BLaER1 treated with 17β-estradiol and CSF1 and Interleukin-3, amounts not matched to agents 10 nM and 100 nM (cell line): Measurements from ENCODE around the gene PASK.
"Not testable (repeated sequence)": the region's sequence is repeated elsewhere in the genome, so short reads cannot be mapped to it uniquely, and the experiment has no call there.

ENCODE experiments used
- H3K27ac ChIP-seq, 11 experiments: shearing (Covaris generic); formaldehyde crosslinking; 2 replicates each; pipeline ENCODE4 v1.8.1; 2022
- H3K27me3 ChIP-seq, 11 experiments: shearing (Covaris generic); formaldehyde crosslinking; 2 replicates each; pipeline ENCODE4 v1.8.1; 2022
- H3K36me3 ChIP-seq, 11 experiments: shearing (Covaris generic); formaldehyde crosslinking; 2 replicates each; pipeline ENCODE4 v1.8.1; 2022
- H3K4me1 ChIP-seq, 10 experiments: shearing (Covaris generic); formaldehyde crosslinking; 2 replicates each; pipeline ENCODE4 v1.8.1; 2022
- H3K4me2 ChIP-seq, 11 experiments: shearing (Covaris generic); formaldehyde crosslinking; 2 replicates each; pipeline ENCODE4 v1.8.1; 2022
- H3K4me3 ChIP-seq, 10 experiments: shearing (Covaris generic); formaldehyde crosslinking; 2 replicates each; pipeline ENCODE4 v1.8.1; 2022
- H3K9ac ChIP-seq, 11 experiments: shearing (Covaris generic); formaldehyde crosslinking; 2 replicates each; pipeline ENCODE4 v1.8.1; 2022
- H3K9me3 ChIP-seq, 11 experiments: shearing (Covaris generic); formaldehyde crosslinking; replicated peaks in 1 of 11; 2 replicates each; pipeline ENCODE4 v1.8.1; 2022
- H4K20me1 ChIP-seq, 11 experiments: shearing (Covaris generic); formaldehyde crosslinking; 2 replicates each; pipeline ENCODE4 v1.8.1; 2022
- Cebpa-rat ChIP-seq, 11 experiments: shearing (Covaris generic); IDR thresholded peaks; 2 replicates each; pipeline ENCODE4 v1.8.1; 2022

PASK gene

DNA sequence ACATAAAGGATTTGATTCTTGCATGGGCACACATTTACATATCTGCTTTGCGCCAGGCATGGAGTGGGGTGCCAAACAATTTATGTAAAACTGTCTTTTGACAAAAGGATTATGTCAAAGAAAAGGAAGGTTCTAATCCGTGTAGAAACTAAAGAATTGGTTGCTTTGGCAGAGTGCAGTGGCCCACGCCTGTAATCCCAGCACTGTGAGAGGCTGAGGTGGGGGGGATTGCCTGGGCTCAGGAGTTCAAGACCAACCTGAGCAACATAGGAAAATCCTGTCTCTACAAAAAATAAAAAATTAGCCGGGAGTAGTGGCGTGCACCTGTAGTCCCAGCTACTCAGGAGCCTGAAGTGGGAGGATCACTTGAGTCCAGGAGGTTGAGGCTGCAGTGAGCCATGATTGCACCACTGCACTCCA lies 46.1 kb downstream of the PASK start:
- H3K4me2 ChIP-seq = peak overlapping the region; percentile 82 to 98 (median 92)
- TF ChIP-seq Cebpa-rat (IDR thresholded peaks at IDR 0.05) = no peak
- H3K36me3 ChIP-seq = peaks cover 24 to 47% (median 38%) of the 10 kb centered on the region in 11 experiments
- H3K27ac ChIP-seq = peak overlapping the region in 6 of 11 experiments; percentile 81 to 93 (median 90); a peak in 7 of 22 replicates
- H3K4me1 ChIP-seq = peaks cover 30 to 61% (median 47%) of the 10 kb centered on the region in 10 experiments
- peak overlapping the region; percentile 71 to 93 (median 84) for H3K4me3 ChIP-seq
- H4K20me1 ChIP-seq = peaks cover 0 to 18% (median 8%) of the 10 kb centered on the region in 11 experiments; a peak in 7 of 22 replicates
- no peaks in the 10 kb centered on the region for H3K27me3 ChIP-seq
- H3K9me3 ChIP-seq = no peaks in the 10 kb centered on the region
- H3K9ac ChIP-seq = peak overlapping the region; percentile 82 to 96 (median 93); a peak in 21 of 22 replicates

DNA sequence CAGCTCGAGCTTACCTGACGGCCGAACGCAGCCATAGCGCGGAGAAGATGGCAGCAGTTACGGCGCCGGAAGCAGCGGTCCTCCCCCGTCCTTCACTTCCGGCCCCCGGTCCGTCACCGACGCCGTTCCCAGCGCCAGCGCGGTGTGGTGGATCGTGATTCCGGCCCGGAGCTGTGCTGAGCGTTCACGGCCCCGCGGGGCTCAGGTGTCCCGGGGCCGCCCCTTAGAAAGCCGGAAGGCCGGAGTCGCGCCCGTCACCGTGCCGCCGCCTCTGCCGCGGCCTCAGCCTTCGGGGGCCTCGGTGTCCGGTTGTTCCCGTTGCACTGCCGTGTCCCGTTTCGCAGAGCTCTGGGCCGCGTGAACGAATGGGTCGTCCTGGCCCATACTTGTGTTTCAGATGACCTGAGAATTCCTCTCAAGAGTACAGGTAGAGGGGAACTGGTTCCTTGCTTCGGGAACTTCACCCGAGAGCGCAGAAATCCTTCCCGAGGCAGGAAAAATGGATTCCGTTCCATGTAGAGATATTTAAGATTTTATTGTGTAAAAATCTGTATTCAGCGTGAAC lies 47.0 kb downstream of the PASK start, which contains the start of gene MTERF4:
MTERF4 (minus strand) TSS at position 49 of the 565 bp plus-strand sequence; CDS start at position 35, 14 bp downstream.
- no peak for TF ChIP-seq Cebpa-rat (IDR thresholded peaks at IDR 0.05)

DNA sequence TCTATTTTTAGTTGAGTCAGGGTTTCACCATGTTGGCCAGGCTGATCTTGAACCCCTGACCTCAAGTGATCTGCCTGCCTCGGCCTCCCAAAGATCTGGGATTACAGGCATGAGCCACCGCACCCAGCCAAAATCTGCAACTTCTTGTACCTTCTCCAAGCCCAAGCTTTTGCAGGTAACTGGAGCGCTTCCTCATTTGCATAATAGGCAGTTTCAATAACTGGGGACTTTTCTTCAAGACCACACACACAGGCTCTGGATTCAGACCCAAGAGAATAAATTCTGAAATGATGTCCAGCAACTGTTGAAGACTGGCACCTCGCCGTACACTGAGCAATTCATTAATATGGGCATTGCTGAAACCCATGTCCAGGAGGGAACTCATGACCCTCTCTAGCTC lies 50.0 kb downstream of the PASK start:
- H3K27me3 ChIP-seq = no peaks in the 10 kb centered on the region
- peaks cover 31 to 56% (median 45%) of the 10 kb centered on the region in 10 experiments for H3K4me1 ChIP-seq
- peaks cover 57 to 67% (median 64%) of the 10 kb centered on the region in 11 experiments for H3K36me3 ChIP-seq
- H3K4me3 ChIP-seq = no peak overlapping the region
- H3K9me3 ChIP-seq = no peaks in the 10 kb centered on the region
- H4K20me1 ChIP-seq = peaks cover 4 to 43% (median 29%) of the 10 kb centered on the region in 11 experiments; a peak in 15 of 22 replicates
- H3K27ac ChIP-seq = no peak overlapping the region
- H3K9ac ChIP-seq = no peak overlapping the region
- TF ChIP-seq Cebpa-rat (IDR thresholded peaks at IDR 0.05) = no peak
- H3K4me2 ChIP-seq = no peak overlapping the region

More for the DNA sequence above, 47.0 kb downstream of the PASK start, which contains the start of gene MTERF4:
- H3K27me3 ChIP-seq = no peaks in the 10 kb centered on the region
- H3K9me3 ChIP-seq = no peaks in the 10 kb centered on the region
- H4K20me1 ChIP-seq = peaks cover 3 to 26% (median 13%) of the 10 kb centered on the region in 11 experiments; a peak in 9 of 22 replicates
- peak within 1 kb of the TSS; percentile 71 to 93 (median 84) for H3K4me3 ChIP-seq
- H3K4me1 ChIP-seq = peaks cover 27 to 52% (median 44%) of the 10 kb centered on the region in 10 experiments
- peaks cover 32 to 47% (median 41%) of the 10 kb centered on the region in 11 experiments for H3K36me3 ChIP-seq
- peak within 1 kb of the TSS; percentile 81 to 93 (median 89) for H3K27ac ChIP-seq
- peak within 1 kb of the TSS; percentile 82 to 100 (median 94) for H3K4me2 ChIP-seq
- peak within 1 kb of the TSS; percentile 82 to 96 (median 93) for H3K9ac ChIP-seq

DNA sequence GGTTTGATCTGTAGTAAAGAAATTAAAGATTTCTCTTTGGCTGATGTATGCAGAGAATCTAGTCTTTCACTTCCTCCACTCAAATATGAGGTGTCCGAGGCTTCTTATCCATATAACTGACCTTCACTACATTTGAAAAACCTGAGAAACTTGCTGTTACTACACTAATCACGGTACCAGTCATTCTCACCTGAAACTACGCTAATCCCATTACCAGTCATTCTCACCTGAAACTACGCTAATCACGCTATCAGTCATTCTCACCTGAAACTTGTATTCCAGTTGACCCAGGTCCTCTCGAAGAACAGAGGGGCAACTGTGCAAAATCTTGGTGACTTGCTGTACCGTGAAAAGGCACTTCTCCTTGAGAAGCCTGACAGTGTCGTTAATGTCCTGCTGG lies 52.3 kb downstream of the PASK start:
- Histone ChIP-seq H3K36me3 (peaks cover 79 to 89% (median 87%) of the 10 kb centered on the region in 11 experiments), H3K27ac (no peak overlapping the region), H3K4me3 (no peak overlapping the region), H3K27me3 (no peaks in the 10 kb centered on the region), H3K9ac (no peak overlapping the region), H3K4me2 (no peak overlapping the region), H4K20me1 (peaks cover 4 to 62% (median 38%) of the 10 kb centered on the region in 11 experiments; a peak in 16 of 22 replicates), H3K4me1 (peaks cover 21 to 45% (median 31%) of the 10 kb centered on the region in 10 experiments), H3K9me3 (no peaks in the 10 kb centered on the region)
- TF ChIP-seq Cebpa-rat (IDR thresholded peaks at IDR 0.05) = no peak

DNA sequence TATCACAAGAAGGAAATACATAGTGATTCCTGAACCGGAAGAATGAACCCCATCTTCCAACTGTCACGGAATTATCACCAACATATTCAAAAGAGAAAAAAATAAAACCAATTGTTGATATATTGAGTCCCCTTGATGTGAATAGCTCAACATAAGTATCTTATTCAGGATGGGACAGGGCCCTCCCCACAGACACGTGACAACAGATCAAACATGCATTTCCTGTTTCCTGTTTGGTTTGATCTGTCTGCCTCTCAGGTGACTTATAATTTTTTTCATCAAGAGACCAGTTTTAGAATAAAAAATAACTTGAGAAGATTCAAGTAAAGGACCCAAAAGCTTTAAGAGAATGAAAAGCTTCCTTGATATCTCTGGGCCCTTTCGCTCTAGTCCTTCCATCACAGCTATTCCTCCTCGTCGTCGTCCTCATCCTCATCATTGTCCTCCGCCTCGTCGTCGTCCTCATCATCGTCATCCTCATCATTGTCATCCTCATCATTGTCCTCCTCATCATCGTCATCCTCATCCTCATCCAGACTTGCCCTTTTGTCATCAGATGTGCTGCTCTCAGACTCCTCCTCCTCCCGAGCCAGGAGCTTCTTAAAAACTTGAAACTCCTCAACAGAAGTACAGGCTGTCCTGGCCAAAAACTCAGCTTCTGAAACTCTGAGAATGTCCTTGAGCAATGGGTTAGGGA lies 53.5 kb downstream of the PASK start:
- Histone ChIP-seq H3K9me3 (no peaks in the 10 kb centered on the region), H3K36me3 (peaks cover 92 to 100% (median 98%) of the 10 kb centered on the region in 11 experiments), H3K27ac (no peak overlapping the region), H3K4me2 (peak overlapping the region in 9 of 11 experiments; percentile 24 to 70 (median 29); a peak in 15 of 22 replicates), H3K9ac (no peak overlapping the region; a peak in 1 of 22 replicates), H4K20me1 (peaks cover 10 to 74% (median 45%) of the 10 kb centered on the region in 11 experiments; a peak in 19 of 22 replicates), H3K4me3 (no peak overlapping the region), H3K4me1 (peaks cover 13 to 37% (median 22%) of the 10 kb centered on the region in 10 experiments), H3K27me3 (no peaks in the 10 kb centered on the region)
- no peak for TF ChIP-seq Cebpa-rat (IDR thresholded peaks at IDR 0.05)

DNA sequence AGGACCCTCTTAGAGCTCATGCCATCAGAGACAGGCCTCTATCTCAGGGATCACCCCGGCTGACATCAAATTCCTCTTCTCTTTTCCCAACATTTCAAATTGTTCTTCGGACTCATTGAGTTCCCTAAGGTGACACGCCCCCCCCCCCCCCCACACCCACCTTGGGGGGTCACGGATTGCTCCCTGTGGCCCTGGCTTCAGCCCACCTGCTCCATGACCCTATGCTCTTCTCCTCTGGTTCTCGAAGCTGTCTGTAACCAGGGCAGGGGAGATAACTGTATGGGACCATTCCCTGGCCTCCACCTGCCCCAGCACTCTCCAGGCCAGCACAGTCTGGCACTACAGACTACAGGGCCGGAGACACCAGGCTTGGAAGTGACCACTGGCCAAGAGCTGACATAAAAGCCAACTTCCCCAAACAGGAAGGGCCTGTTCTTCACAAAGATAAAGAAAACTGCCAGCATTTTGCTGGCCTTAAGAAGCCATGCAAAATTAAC lies 54.3 kb downstream of the PASK start:
- Histone ChIP-seq H3K4me2 (peak overlapping the region in 6 of 11 experiments; percentile 25 to 70 (median 32); a peak in 9 of 22 replicates), H3K9ac (no peak overlapping the region; a peak in 1 of 22 replicates), H3K9me3 (no peaks in the 10 kb centered on the region), H3K27ac (no peak overlapping the region), H3K36me3 (peaks cover 91 to 100% (median 100%) of the 10 kb centered on the region in 11 experiments), H3K4me3 (no peak overlapping the region), H4K20me1 (peaks cover 11 to 78% (median 49%) of the 10 kb centered on the region in 11 experiments; a peak in 19 of 22 replicates), H3K4me1 (peaks cover 10 to 29% (median 16%) of the 10 kb centered on the region in 10 experiments), H3K27me3 (no peaks in the 10 kb centered on the region)
- no peak for TF ChIP-seq Cebpa-rat (IDR thresholded peaks at IDR 0.05)

DNA sequence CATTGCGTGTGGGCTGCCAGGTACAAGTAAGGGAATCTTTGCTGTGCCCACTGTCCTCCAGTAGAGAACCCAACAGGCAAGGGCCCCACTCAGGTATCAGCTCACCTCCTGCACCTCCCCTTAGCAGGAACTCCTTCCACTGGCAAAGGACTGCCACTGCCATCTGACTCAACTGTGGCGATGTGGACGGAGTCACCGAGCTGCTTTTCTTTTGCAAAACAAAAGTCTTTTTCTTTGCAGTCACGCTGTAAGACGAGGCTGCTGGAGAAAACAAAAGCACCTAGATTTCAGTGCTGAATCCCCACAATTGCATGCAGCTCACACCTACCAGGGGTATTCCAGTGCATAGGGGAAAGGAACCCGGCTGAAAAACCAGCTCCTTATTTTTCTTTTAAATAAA lies 55.1 kb downstream of the PASK start:
- H3K27ac ChIP-seq = no peak overlapping the region

DNA sequence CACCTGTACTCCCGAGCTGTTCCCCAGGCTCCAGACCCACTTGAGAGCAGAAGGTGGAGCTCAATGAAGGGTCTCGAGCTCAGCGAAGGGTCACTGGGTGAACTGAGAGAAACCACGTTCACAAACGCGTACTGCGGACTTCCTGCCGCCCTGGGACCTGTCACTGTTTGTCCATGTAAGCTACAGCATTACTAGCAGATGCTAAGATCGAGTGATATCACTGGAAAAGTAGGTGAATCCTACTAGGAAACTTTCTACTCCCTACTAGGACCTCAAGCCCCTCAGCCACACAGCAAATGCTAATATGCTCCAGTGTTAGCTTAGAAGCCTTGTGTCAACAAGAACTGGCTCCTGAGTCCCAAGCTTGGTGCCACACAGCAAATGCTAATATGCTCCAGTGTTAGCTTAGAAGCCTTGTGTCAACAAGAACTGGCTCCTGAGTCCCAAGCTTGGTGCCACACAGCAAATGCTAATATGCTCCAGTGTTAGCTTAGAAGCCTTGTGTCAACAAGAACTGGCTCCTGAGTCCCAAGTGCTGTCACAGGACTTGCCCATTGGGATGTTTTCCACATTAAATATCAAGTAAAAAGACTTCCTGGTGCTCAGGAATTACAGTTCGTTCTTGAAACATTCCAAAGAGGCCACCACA lies 56.0 kb downstream of the PASK start:
- peaks cover 21 to 34% (median 28%) of the 10 kb centered on the region in 10 experiments for H3K4me1 ChIP-seq
- H3K4me2 ChIP-seq, H3K27me3 ChIP-seq, H3K9ac ChIP-seq, H3K9me3 ChIP-seq, H3K4me3 ChIP-seq, H3K27ac ChIP-seq: not testable (repeated sequence)
- H3K36me3 ChIP-seq = peaks cover 91 to 100% (median 99%) of the 10 kb centered on the region in 11 experiments
- peaks cover 11 to 82% (median 43%) of the 10 kb centered on the region in 11 experiments; a peak in 20 of 22 replicates for H4K20me1 ChIP-seq

More for the DNA sequence above, 55.1 kb downstream of the PASK start:
- H3K9ac ChIP-seq = no peak overlapping the region
- no peak for TF ChIP-seq Cebpa-rat (IDR thresholded peaks at IDR 0.05)
- no peak overlapping the region for H3K4me3 ChIP-seq
- H3K36me3 ChIP-seq = peaks cover 91 to 100% (median 100%) of the 10 kb centered on the region in 11 experiments
- peaks cover 11 to 82% (median 47%) of the 10 kb centered on the region in 11 experiments; a peak in 19 of 22 replicates for H4K20me1 ChIP-seq
- H3K9me3 ChIP-seq = no peaks in the 10 kb centered on the region
- peaks cover 12 to 28% (median 19%) of the 10 kb centered on the region in 10 experiments for H3K4me1 ChIP-seq
- no peak overlapping the region for H3K4me2 ChIP-seq
- no peaks in the 10 kb centered on the region for H3K27me3 ChIP-seq
